Thyroid gland (tissue), 4 donors: Measurements from ENCODE around the gene SCLY. TPM values are rescaled to one million over a fixed set of nuclear protein-coding genes. Genes with fewer than 3 reads are reported as not detected.

ENCODE experiments used
- DNase-seq, 2 donors: peaks; one replicate each; pipeline ENCODE4 v3.0.0-alpha.2; 2019
- H3K27ac ChIP-seq, 3 donors: fragments of 200-600 bp; sonication (generic); 1 replicate in 2 of 3; 2 replicates in 1 of 3; pipeline ENCODE4 v1.5.1; 2016 to 2019; ENCODE audit warnings: mild to moderate bottlenecking in 1 of 3, moderate library complexity in 1 of 3
- H3K27me3 ChIP-seq: fragments of 200-600 bp; sonication (generic); one replicate; pipeline ENCODE4 v1.5.1; 2019
- H3K36me3 ChIP-seq, 2 donors: fragments of 200-600 bp; sonication (generic); one replicate each; pipeline ENCODE4 v1.5.1; 2016 to 2019
- H3K4me1 ChIP-seq, 2 donors: fragments of 200-600 bp; sonication (generic); one replicate each; pipeline ENCODE4 v1.5.1; 2017 to 2019
- H3K4me3 ChIP-seq, 3 donors: fragments of 200-600 bp; sonication (generic); replicated peaks in 1 of 3; 1 replicate in 2 of 3; 2 replicates in 1 of 3; pipeline ENCODE4 v1.5.1; 2016; ENCODE audit warnings: mild to moderate bottlenecking in 1 of 3
- H3K9me3 ChIP-seq: fragments of 200-600 bp; sonication (generic); one replicate; pipeline ENCODE4 v1.5.1; 2017
- POLR2A ChIP-seq, 2 donors: fragments of 450-650 bp; IDR thresholded peaks; one replicate each; pipeline ENCODE4 v1.6.1; 2017; ENCODE audit warnings: antibody characterized with exemption in 2 of 2, mild to moderate bottlenecking in 2 of 2, moderate library complexity in 1 of 2
- WGBS, 2 donors: methylation state at CpG; one replicate each; pipeline ENCODE4 v1.1.5; 2017; 5-methylcytosine and 5-hydroxymethylcytosine counted together
- intact Hi-C: fragments of 100-400 bp; cut with DNase I; formaldehyde crosslinking; loops from one replicate; pipeline ENCODE4 v1.15.1; 2023
- total RNA-seq, 4 donors: library from RNA; depleted of rRNA; stranded (reverse); fragments of >200 nt; gene quantifications; one replicate each; pipeline ENCODE4 v1.2.3, GENCODE V29; 2016
- TF ChIP-seq, protein P1 (sequence below), 6 experiments: fragments of 200-600 bp in 3 of 6; fragments of 450-650 bp in 3 of 6; sonication (generic) in 3 of 6; IDR thresholded peaks; one replicate each; pipeline ENCODE4 v1.5.1; 2016 to 2019; ENCODE audit warnings: antibody characterized with exemption in 6 of 6, mild to moderate bottlenecking in 2 of 6, inconsistent platforms in 1 of 6, moderate library complexity in 1 of 6

The SCLY gene
- total RNA-seq, 4 donors from 2014 or later: 21.8 to 48.2 (median 31.0) TPM

DNA sequence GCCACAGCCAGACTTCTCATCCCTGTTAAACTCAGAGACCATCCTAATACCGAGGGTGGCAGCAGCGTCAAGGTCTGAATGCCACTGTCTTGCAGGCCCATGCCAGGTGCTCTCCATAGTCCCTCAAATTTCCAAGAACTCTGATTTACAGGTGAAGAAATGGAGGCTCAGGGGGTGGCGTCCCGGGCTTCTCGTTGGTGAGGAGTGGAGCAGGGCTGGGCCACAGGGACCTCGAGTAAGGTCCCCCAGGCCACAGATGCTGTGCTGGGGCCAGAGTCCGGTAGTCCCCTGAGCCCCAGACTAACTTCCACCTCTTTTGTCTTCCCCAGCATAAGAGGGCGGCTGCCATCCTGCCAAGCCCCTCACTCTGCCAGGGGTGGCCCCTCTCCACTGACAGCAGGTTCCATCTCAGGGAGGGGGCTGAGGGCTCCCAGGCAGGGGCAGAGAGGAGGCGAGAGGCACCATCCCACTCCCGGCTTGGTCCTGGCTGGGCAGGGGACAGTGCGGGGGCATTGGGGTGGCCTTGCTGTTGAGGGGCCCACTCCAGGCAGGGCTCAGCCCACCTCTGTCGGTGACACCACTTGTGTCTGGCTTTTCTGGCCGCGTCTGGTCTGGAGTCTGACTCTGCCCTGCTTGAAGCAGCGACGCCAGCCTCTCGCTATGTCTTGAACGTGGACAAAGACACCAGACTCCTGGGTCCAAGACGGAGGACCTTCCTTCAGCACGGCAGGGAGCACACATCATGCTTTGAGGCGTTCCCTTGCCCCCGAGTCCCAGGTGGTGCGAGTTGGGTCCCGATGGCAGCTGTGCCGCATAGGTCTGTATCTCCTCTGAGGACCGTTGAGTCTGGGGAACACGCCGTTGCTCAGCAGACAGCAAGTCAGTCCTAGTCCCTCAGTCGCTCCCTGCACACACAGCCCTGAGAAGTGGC is 61.8 kb downstream of the SCLY start:
- H3K27ac ChIP-seq: no peak overlapping the region
- H3K36me3 ChIP-seq: no peaks in the 10 kb centered on the region
- H3K9me3 ChIP-seq: no peaks in the 10 kb centered on the region
- H3K4me3 ChIP-seq: no peak overlapping the region
- WGBS, 2 donors: 88 to 92% methylated on average over 17 to 28 of the region's 29 CpGs
- no peaks in the 10 kb centered on the region for H3K27me3 ChIP-seq
- no peak for DNase-seq
- peaks cover 0 to 5% of the 10 kb centered on the region in 2 donors for H3K4me1 ChIP-seq
- intact Hi-C loops: no loop called here
- TF ChIP-seq, protein P1, sequence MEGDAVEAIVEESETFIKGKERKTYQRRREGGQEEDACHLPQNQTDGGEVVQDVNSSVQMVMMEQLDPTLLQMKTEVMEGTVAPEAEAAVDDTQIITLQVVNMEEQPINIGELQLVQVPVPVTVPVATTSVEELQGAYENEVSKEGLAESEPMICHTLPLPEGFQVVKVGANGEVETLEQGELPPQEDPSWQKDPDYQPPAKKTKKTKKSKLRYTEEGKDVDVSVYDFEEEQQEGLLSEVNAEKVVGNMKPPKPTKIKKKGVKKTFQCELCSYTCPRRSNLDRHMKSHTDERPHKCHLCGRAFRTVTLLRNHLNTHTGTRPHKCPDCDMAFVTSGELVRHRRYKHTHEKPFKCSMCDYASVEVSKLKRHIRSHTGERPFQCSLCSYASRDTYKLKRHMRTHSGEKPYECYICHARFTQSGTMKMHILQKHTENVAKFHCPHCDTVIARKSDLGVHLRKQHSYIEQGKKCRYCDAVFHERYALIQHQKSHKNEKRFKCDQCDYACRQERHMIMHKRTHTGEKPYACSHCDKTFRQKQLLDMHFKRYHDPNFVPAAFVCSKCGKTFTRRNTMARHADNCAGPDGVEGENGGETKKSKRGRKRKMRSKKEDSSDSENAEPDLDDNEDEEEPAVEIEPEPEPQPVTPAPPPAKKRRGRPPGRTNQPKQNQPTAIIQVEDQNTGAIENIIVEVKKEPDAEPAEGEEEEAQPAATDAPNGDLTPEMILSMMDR (IDR thresholded peaks at IDR 0.05): no peak
- TF ChIP-seq POLR2A (IDR thresholded peaks at IDR 0.05): no peak

DNA sequence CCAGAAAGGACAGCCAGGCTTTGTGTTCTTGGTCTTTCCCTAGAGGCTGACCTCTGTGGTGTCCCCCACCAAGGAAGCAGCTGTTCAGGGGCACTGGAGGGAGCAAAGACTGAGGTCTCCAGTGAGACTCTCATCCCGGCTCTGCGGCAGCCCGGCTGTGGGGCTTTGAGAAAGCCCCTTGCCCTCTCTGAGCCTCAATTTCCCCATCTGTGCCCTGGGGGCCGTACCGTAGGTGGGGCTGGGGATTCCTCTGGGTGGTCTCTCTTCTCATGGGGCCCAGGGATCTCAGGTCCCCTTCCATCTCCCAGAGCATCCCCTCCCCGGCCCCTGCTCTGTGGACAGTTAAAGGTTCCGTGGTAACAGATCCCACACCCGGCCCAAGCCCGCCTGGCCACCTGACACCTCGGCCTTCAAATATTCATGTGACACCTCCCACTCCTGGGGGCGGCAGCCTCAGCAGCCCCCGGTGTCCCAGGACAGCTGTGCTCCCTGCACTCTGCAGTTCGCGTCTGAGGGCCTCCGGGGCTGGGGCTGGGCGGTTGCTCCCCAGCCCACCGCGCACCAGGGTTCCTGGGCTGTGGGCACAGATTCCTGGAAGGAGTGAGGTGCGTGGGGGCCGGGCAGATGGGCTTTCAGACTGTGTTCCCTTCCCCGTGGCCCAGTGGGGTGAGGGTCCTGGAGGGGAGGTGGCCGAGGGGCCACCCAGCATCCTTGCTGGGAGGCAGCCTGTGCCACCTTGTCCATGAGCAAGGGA is 62.6 kb downstream of the SCLY start:
- Histone ChIP-seq H3K27ac (no peak overlapping the region), H3K4me3 (no peak overlapping the region), H3K27me3 (no peaks in the 10 kb centered on the region), H3K36me3 (no peaks in the 10 kb centered on the region), H3K9me3 (no peaks in the 10 kb centered on the region), H3K4me1 (peaks cover 0 to 5% of the 10 kb centered on the region in 2 donors)
- DNase-seq: no peak
- intact Hi-C loops: no loop called here
- TF ChIP-seq POLR2A (IDR thresholded peaks at IDR 0.05): no peak
- TF ChIP-seq, protein P1 (IDR thresholded peaks at IDR 0.05): no peak
- 70 to 91% methylated on average over 11 to 13 of the region's 22 CpGs for WGBS, 2 donors

DNA sequence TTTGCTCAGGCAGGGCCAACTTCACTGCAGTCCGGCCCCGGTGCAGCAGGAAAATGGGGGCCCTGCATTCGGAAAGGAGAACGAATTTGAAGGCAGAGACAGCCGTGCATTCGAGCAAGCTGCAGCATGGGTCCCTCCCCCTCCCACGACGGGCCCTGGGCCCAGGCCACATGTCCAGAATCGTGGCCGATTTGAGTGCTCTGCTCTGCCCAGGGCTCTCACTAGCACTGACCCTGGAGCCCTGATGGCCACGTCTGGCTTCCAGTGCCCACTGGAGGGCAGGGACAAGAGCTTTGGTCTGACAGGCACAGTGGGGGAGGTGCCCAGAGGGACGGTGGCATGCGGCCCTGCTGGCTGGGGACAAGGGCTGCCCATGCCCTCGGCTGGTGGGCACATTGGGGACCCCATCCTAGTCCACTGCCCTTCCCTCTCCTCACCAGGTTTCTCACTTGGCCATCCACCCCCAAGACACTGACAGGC is 63.2 kb downstream of the SCLY start:
- Histone ChIP-seq H3K36me3 (no peaks in the 10 kb centered on the region), H3K4me3 (no peak overlapping the region), H3K27ac (no peak overlapping the region), H3K9me3 (no peaks in the 10 kb centered on the region), H3K27me3 (no peaks in the 10 kb centered on the region), H3K4me1 (peaks cover 0 to 5% of the 10 kb centered on the region in 2 donors)
- 71 to 78% methylated on average over 12 to 14 of the region's 14 CpGs for WGBS, 2 donors
- TF ChIP-seq POLR2A (IDR thresholded peaks at IDR 0.05): no peak
- TF ChIP-seq, protein P1 (IDR thresholded peaks at IDR 0.05): no peak
- intact Hi-C loops: no loop called here
- no peak for DNase-seq

DNA sequence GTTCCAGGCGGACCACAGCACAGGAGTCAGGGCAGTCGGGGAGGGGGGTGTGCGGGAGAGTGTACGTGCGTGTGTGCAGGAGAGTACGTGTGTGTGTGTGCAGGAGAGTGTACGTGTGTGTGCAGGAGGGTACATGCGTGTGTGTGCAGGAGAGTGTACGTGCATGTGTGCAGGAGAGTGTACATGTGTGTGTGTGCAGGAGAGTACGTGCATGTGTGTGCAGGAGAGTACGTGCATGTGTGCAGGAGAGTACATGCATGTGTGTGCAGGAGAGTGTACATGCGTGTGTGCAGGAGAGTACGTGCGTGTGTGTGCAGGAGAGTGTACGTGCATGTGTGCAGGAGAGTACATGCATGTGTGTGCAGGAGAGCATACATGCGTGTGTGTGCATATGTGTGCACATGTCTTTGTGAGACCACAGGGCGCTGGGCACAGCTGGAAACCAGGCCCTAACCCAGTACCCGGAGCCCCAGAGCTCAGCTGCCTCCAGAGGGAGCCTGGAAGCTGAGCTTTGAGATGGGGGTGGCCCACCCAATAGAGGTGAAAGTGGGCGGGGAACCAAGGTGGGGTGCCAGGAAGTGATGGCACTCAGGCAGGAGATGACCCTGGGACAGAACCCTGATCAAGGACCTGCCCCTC is 63.8 kb downstream of the SCLY start:
- Histone ChIP-seq H3K27ac (no peak overlapping the region), H3K4me3 (no peak overlapping the region), H3K9me3 (no peaks in the 10 kb centered on the region), H3K27me3 (no peaks in the 10 kb centered on the region), H3K36me3 (no peaks in the 10 kb centered on the region), H3K4me1 (peaks cover 0 to 5% of the 10 kb centered on the region in 2 donors)
- 85 to 87% methylated on average over 18 to 19 of the region's 19 CpGs for WGBS, 2 donors
- DNase-seq: no peak
- no peak for TF ChIP-seq POLR2A (IDR thresholded peaks at IDR 0.05)
- TF ChIP-seq, protein P1 (IDR thresholded peaks at IDR 0.05): no peak
- intact Hi-C loops: no loop called here
